Smooth muscle cell of the brain vasculature (primary cell): ENCODE measurements around the gene AGFG1.

ENCODE experiments used
- DNase-seq: peaks from one replicate; pipeline ENCODE4 v3.0.0-alpha.2; 2012; ENCODE audit warnings: low read depth, low spot score

The AGFG1 gene

DNA sequence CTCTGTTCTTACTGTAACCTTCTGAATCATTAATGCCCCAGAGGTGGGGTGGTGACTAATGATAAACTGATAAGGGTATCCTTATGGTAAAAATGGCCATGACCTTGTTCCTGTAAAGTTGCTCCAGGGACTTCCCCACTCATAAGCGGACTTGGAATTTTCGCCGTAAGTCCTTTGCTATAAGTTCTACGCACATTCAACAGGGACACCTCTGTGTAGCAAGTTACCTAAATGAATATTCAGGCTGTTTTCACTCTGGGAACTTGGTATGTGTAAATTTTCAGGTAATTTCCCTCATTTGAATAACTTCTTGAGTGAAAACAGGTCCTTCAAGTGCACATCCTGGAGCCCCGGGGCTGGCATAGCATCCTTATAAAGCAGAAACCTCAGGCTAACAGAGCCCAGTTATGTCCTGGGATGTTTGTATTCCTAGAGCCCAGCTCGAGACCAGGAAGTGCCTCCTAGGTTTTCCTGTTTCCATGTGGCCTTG, 9.4 kb upstream of the AGFG1 start:
- no peak for DNase-seq

DNA sequence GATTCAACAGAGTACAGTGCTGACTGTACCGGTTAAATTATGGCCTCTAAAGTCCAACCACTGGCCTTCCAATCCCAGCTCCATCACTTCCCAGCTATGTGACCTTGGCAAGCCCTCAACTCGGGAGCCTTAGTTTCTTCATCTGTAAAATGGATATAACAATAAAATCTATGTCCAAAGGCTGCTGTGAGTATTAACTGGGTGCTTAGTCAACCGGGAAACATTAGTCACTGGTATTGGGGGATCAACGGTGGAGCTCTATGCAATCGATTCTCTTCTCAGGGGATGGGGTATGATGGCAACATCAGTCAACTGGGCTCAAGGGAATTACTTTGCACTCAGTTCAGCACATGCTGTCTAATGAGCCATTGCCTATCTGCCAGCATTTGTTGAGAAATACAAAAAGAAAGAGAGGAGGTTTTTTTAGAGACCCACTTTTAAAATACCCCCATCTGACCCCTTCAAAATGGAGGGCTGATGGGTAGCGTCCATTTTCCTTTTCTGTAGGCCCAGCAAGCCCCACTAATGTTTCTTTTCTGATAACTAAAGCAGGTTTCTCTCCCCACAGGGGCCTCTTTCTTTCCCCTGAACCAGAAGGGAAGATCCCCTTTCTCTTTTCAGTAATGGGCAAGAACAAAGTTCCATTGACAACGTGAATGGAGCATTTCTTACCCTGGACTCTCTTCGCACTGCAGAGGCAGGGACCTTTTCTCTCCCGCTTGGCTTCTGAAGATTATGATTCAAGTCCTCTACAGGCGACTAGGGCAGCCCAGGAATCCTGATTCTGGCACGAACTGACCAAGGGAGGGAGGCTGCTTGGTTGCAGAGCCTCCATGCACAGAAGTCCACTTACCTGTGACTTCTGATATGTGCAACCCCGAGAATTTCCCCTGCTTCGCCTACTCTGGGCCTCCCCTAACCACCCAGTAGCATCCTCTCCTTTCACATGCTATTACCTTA, 8.7 kb upstream of the AGFG1 start:
- no peak for DNase-seq

DNA sequence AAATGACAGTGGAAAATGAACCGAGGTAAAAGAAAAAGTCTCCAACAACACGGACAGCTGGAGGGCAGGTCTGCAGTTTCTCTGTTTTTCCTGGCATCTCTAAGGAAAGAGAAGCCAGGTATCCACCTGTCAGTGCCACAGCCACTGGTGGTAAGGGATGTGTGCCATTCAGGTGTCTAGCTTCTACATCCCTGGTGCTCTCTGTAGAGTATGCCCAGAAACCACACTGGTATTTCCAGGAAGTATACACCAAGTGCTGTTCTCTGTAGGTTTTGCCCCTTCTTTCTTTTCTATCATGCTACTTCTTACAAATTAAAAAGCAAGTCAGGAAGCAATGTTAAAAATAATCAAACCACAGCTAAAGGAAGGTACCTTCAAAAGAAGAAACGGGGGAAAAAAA, 7.6 kb upstream of the AGFG1 start:
- no peak for DNase-seq

DNA sequence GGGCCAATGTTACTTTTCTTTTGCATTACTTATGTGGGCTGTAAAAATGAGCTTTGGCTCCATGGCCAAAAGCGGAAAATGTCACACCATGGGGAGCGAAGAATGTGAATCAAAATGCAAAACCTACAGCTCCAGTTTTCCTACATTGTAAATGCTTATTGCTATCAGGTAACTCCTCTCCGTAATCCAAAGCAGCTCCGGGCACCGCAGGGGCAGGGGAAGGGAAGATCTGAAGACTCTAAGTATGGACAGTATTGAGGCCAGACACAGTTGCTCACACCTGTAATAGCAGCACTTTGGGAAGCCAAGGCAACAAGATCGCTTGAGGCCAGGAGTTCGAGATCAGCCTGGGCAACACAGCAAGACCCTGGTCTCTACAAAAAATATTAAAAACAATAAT, 7.1 kb upstream of the AGFG1 start:
- no peak for DNase-seq

DNA sequence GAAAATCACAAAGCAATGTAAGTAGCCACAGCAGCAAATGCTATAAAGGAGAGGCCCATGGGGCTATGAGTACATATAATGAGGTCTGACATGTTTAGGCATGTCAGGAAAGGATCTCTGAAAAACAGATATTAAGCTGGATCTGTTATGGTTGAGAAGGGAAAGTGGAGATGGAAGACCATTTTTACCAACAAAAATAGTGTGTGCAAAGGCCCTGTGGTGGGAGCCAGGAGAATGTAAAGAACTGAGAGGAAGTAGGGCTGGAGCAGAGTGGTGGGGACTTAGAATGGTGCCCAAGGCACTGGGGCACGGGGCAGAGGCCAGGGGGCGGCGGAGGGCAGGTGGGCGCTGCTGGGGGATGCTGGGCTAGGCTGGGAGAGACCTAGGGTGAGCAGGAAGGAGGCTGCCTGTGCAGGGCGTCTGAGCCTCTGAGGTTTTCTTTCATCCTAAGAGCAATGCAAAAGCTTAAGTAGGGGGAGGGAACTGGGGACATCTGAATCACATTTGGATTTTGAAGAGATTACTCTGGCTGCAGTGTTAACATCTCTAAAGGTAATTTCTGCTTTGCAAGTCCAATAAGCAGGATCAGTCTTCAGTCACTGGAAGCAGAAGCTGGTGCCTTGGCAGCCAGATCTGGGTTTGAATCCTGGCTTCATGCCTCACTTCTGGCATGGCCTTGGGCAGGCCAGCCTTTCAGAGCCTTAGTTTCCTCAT, 4.9 kb upstream of the AGFG1 start:
- no peak for DNase-seq

DNA sequence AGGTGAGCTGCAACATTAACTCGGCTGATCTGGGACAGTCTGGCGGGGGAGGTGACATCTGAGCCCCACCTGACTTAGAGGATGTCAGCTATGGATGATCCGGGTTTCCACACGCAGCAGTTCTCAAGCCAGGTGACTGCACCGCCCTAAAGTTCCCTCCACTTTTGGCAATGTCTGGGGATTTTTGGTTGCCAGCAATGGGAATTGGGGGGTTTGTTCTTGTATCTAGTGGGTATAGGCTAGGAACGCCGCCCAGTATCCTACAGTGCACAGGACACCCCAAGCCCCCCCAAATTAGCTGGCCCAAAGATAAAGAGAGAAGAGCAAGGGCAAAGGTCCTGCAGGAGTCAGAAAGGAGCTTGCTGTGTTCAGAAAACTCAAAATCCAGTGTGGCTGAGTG, 544 bp upstream of the AGFG1 start:
- no peak for DNase-seq

DNA sequence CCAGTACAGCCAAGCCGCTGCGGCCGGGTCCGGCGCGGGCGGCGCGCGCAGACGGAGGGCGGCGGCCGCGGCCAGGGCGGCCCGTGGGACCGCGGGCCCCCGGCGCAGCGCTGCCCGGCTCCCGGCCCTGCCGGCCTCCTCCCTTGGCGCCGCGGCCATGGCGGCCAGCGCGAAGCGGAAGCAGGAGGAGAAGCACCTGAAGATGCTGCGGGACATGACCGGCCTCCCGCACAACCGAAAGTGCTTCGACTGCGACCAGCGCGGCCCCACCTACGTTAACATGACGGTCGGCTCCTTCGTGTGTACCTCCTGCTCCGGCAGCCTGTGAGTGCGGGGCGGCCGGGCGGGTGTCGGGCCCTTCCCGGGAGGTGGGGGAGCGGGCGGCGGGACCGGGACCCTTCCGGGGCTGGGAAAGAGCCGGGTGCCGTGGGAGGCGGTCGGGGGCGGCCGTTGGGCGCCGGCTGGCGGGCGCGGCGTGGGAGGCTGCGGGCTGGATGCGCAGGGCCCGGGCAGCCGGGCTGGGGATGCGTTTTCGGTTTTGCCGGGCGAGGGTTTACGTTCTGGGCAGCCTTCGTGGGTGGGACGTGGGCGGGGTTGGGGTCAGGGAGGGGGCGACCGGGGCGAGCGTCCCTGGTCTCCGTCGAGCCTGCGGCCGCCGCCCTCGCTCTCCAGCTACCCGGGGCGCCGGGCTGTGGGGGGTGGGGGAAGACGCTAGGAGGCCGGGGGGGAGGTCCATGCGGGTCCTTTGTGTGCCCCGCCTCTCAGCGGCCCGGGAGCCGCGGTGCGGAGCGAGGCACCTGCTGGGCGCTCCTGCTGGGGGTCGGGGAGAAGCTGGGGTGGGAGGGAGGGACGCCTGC, 537 bp downstream of the AGFG1 start:
- no peak for DNase-seq

DNA sequence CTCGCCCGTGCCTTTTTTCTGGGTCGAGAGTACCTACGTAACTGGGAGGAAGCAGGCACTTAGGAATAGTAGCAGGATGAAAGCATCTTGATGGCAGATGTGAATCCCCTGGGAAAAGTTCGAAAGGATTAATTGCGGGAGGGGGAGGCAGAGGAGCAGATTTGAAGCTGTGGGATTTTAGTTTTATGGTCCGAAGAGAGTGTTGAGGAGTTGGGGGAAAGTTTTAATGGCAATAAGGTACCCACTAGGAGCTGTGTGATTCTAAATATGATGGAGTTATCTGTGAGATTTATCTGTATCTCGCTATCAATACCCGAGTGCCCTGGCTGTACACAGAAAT, 1.1 kb downstream of the AGFG1 start:
- DNase-seq = no peak

DNA sequence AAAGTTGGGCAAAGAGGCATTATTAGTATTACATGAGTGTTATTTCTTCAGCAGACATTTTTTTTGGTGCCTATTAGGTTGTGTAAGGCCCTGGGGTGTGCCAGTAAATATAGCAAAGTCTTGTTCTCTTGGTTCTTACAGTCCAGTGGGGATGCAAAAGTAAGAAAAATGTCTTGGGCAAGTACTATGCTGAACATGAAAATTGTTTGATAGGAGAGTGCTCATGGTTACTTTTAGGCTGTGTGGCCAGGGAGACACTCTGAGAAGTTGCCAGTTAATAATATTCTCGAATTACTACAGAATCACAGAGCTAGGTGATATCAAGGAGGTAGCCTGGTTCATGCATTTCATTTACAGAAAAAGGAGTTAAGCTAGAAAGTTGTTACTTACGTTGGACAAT, 1.9 kb downstream of the AGFG1 start:
- DNase-seq = no peak

DNA sequence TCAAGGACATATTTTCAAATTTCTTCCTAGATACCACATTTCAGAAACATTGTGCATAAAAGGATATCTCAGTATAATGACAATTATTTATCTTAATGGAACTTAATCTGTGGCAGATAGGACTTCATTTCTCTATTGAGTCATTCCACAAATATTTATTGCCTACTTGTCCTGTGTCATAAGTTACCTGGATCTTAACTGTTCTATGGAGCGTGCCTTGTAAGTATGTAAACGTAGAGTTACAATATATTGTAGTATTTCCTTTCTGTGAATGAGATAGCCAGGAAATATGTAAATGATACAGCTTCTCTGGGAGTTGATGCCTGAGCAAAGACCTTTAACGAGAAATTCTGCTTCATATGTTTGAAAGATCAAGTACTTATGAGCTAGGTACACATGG, 2.5 kb downstream of the AGFG1 start:
- no peak for DNase-seq

DNA sequence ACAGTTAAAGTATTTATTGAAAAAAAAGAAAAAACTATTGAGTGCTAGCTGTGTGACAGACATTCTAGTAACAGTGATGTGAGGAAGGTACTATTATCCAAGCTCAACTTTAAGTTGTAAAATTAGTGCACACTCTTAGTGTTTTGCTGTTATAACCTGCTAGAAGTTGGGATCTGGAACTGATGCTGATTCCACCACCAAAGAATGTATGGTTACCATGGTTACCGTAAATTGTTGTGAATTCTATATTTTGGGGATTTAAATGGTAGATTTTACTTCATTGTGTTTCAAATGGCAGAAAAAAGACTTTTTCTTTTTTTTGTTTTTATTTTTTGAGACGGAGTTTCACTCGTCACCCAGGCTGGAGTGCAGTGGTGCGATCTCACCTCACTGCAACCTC, 5.3 kb downstream of the AGFG1 start:
- DNase-seq = no peak

DNA sequence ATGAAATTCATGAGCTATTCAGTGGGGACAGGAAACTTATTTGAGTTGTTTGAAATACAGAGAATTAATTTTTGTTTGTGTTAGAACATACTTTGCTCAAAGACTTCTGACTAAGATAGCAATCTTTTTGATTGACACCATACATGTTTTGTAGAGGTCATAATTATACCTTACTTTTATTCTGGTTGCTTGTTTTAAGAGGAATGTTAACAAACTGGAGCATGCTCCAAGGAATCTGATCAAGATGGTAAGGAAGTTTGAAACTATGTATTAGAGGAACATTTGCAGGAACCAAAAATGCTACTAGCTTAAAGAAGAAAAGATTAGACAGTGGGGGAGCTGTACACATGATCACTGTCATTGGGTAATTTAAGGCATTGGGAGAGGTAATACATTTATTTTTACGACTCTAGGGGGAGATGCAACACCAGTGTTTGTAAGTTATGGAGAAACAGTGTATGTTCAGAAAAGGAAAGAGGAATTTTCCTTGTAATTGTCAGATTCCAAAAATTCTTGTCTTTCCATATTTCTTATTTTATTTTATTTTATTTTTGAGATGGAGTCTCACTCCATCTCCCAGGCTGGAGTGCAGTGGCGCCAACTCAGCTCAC, 8.0 kb downstream of the AGFG1 start:
- DNase-seq = no peak

DNA sequence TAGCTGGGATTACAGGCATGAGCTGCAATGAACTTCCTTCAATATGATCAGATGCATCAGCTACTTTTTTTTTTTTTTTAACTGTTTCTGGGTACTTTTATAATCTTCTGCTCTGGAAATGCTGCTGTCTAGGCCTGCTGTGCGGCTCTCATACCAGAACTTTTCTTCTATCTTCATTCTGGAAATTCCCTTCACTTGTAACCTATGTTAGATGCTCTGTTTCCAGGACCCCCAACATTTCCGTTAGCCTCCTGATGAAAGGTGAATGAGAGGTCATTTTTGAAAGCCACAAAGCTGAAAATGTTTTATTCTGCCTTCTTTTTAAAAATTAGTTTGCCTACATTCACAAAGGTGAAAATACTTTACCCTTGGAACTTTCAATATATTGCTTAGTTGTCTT, 8.6 kb downstream of the AGFG1 start:
- no peak for DNase-seq

DNA sequence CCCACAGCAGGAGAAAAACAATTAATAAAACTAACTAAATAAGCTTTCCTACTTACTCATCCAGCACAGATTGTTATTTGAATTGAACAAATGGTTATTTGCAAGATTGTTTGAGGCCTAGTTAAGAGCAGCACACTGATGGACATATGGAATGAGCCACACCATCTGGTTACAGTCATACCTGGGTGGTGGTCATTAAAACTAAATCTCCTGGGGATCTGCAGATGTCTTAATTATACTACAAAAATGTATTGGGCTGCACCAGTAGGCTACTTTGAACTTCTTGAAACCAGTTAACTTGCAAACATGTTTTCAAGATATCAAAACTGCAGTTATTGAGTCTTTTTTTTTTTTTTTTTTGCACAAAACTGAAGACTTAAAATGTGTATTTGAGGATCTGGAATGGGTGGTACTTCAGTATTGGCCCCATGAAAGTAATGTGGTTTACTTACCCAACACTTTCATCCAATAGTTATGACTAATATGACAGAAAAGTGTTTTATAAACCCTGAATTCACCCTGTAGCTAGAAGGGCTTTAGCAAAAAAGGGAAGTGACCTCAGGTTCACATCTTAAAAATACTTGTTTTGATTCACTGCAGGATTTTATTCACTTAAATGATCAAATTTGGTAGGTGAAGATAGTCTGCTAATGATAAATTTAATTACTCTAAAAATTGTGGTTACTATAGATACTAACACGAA, 10.8 kb downstream of the AGFG1 start:
- DNase-seq = no peak

DNA sequence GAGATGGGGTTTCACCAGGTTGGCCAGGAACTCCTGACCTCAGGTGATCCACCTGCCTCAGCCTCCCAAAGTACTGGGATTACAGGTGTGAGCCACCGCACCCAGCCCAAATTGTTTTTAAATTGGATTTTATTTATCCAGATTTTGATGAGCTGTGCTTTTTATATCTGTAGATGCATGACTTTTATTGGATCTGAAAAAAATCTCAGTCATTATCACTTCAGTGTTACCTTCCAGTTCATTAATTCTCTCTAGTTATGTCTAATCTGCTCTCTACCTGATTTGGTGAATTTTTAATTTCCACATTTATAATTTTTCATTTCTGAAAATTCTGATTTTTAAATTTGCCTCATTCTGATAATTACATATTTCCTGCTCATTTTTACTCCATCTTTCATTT, 13.5 kb downstream of the AGFG1 start:
- DNase-seq = no peak

DNA sequence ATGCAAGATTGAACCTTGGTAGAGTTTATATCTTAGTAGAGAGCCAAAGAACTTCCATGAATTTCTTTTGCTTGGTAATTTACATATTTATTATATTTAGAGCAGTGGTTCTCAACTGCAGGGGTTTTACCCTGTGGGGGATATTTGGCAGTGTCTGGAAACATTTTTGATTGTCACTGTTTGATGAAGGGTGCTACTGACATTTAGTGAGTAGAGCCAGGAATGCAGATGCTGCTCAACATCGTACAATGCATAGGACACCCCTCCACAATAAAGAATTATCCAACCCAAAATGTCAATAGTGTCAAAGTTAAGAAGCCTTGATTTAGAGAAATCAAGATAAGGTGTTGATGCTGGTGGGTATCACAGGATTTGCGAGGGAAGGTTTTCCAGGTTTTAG, 14.7 kb downstream of the AGFG1 start:
- DNase-seq = no peak

DNA sequence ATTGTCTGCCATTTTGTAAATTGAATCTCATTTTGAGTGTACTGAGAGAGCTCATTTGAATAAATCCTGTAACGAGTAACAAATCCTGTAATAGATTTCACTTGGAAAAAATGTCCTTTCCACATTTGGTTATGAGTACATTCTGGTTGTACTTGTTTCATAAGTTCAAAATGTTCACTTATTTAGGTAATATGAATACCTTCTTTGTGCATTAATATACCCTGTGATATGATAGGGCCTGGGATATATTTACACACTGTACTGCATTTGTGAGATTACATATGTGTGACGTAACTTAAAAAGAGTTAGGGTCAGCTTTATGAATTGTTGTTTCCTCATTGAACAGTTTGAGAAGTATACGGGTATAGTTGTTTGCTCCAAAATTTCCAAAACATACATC, 16.1 kb downstream of the AGFG1 start:
- DNase-seq = no peak

DNA sequence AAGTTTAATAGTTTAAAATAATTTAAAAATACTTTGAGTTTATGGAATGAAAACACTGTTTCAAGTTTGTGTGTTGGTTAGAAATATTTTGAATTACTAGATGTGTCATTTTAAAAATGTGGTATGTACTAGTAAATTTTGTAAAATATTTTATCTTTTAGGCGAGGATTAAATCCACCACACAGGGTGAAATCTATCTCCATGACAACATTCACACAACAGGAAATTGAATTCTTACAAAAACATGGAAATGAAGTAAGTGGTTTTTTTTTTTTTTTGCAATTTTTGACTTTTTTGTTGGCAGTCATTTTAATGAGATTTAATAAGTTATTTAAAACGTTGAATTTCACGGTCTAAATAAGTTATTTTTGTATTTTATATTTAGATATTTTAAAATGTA, 19.4 kb downstream of the AGFG1 start:
- no peak for DNase-seq

DNA sequence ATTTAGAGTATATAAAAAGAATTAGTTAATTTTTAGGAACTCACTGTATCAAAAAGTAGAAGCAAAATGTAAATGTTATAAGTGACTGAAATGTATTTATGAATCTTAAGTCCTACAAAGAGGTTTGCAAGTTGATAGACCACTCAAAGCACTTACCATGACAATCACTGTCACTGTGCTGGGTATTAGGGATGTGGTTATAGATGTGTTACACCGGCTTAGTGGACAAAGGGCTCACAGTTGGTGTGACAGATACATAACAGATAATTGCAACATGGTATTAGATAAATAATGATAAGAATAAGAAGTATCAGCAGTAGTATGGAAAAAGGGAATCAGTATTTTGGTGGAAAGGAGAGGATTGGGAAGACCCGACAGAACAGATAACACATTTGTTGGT, 21.6 kb downstream of the AGFG1 start:
- no peak for DNase-seq

DNA sequence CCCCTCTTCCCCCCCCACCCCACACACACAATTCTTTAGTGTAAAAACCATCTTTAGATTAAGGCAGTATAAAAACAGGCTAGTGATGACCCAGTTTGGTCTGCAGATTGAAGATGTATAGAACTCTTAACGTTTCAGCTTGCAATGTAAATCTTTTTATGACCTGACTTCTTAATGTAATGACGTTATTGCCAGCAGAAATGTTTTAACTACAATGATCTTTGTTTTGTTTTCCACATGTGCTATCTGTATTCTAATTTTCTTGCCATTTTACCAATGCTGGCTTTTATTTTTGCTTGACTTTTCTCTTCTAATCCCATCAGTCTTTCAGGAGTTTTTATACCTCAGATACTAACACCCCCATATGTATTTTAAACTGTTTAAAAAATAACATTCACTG, 25.2 kb downstream of the AGFG1 start:
- no peak for DNase-seq
